Stomach (tissue), 9 donors: Measurements from ENCODE around the gene GLT8D2. TPM values are rescaled to one million over a fixed set of nuclear protein-coding genes. Genes with fewer than 3 reads are reported as not detected.

ENCODE experiments used
- DNase-seq, 2 donors: peaks; one replicate each; pipeline versions ENCODE4 v3.0.0 to v3.0.0-alpha.2; 2013 to 2019
- H3K27ac ChIP-seq, 5 donors: fragments of 200-600 bp in 4 of 5; sonication (generic) in 4 of 5; one replicate each; pipeline ENCODE4 v1.5.1; 2013 to 2019; ENCODE audit warnings: mild to moderate bottlenecking in 1 of 5, moderate library complexity in 1 of 5
- H3K27me3 ChIP-seq, 3 donors: fragments of 200-600 bp; sonication (generic); one replicate each; pipeline ENCODE4 v1.5.1; 2017 to 2019; ENCODE audit warnings: mixed run types in 1 of 3
- H3K36me3 ChIP-seq, 4 donors: fragments of 200-600 bp; sonication (generic); 1 replicate in 3 of 4; 2 replicates in 1 of 4; pipeline ENCODE4 v1.5.1; 2016 to 2019
- H3K4me1 ChIP-seq, 4 donors: fragments of 200-600 bp; sonication (generic); one replicate each; pipeline ENCODE4 v1.5.1; 2016 to 2019
- H3K4me3 ChIP-seq, 4 donors: fragments of 200-600 bp; sonication (generic) in 3 of 4; one replicate each; pipeline ENCODE4 v1.5.1; 2016 to 2019; ENCODE audit warnings: mild to moderate bottlenecking in 1 of 4
- H3K9me3 ChIP-seq, 4 donors: fragments of 200-600 bp; sonication (generic); one replicate each; pipeline ENCODE4 v1.5.1; 2016 to 2019
- CTCF ChIP-seq, 7 experiments: fragments of 450-650 bp in 4 of 7; fragments of 200-600 bp in 3 of 7; sonication (generic) in 3 of 7; IDR thresholded peaks; one replicate each; pipeline ENCODE4 v1.5.1; 2016 to 2019; ENCODE audit warnings: antibody characterized with exemption in 7 of 7, control low read depth in 2 of 7, mild to moderate bottlenecking in 1 of 7
- EP300 ChIP-seq: sonication (generic); formaldehyde crosslinking; IDR thresholded peaks from one replicate; pipeline ENCODE4 v1.6.1; 2017; ENCODE audit warnings: antibody characterized with exemption
- POLR2A ChIP-seq, 4 donors: fragments of 450-650 bp; IDR thresholded peaks; one replicate each; pipeline ENCODE4 v1.6.1; 2016; ENCODE audit warnings: antibody characterized with exemption in 4 of 4, control low read depth in 2 of 4, mild to moderate bottlenecking in 1 of 4, moderate library complexity in 1 of 4
- POLR2AphosphoS5 ChIP-seq, 3 donors: sonication (generic); formaldehyde crosslinking; IDR thresholded peaks; one replicate each; pipeline ENCODE4 v1.6.1; 2016; ENCODE audit warnings: antibody characterized with exemption in 3 of 3
- WGBS, 5 donors: extraction: QIAGEN DNeasy Blood & Tissue Kit in 3 of 5; methylation state at CpG; one replicate each; pipeline versions ENCODE4 v1.1.5 to v1.1.7; 2013 to 2018; 5-methylcytosine and 5-hydroxymethylcytosine counted together
- intact Hi-C: fragments of 100-400 bp; cut with DNase I; formaldehyde crosslinking; loops from one replicate; pipeline ENCODE4 v1.15.1; 2023; ENCODE audit warnings: low total_unique reads
- polyA plus RNA-seq, 3 donors: library from polyadenylated mRNA; stranded (reverse); fragments of 200-250 nt; gene quantifications; one replicate each; pipeline ENCODE4 v1.2.3, GENCODE V29; 2013
- total RNA-seq, 5 donors: library from RNA; depleted of rRNA; stranded (reverse); fragments of >200 nt; gene quantifications; one replicate each; pipeline versions ENCODE4 v1.1.0 to v1.2.3, GENCODE V29; 2014 to 2016
- donor health status: healthy with polysubstance abuse.
- donor health status: Bipolar disorder and iron deficiency.
- donor health status: healthy.

GLT8D2 gene
- total and polyA plus RNA-seq, 8 donors: 3.0 to 27.5 (median 7.5) TPM

GRCh38 chr12:103996595-103996994, 53.4 kb downstream of the GLT8D2 start:
- Histone ChIP-seq H3K27me3 (no peaks in the 10 kb centered on the region), H3K36me3 (peaks cover 0 to 3% (median 0%) of the 10 kb centered on the region in 4 donors), H3K27ac (no peak overlapping the region), H3K4me3 (no peak overlapping the region), H3K4me1 (no peaks in the 10 kb centered on the region), H3K9me3 (no peaks in the 10 kb centered on the region)
- WGBS, 5 donors: 40 to 93% (median 88%) methylated on average over 1 to 5 of the region's 5 CpGs
- no peak for TF ChIP-seq EP300
- DNase-seq: no peak
- intact Hi-C loops: no loop called here

GRCh38 chr12:103994235-103994634, 55.8 kb downstream of the GLT8D2 start:
- peaks cover 3 to 22% (median 11%) of the 10 kb centered on the region in 4 donors for H3K36me3 ChIP-seq
- no peaks in the 10 kb centered on the region for H3K4me1 ChIP-seq
- intact Hi-C loops: no loop called here
- no peak overlapping the region for H3K4me3 ChIP-seq
- 82 to 90% (median 88%) methylated on average over 4 of the region's 4 CpGs for WGBS, 5 donors
- no peak for DNase-seq
- H3K27me3 ChIP-seq: no peaks in the 10 kb centered on the region
- no peak overlapping the region for H3K27ac ChIP-seq
- TF ChIP-seq CTCF (IDR thresholded peaks at IDR 0.05): no peak
- no peak for TF ChIP-seq EP300
- TF ChIP-seq POLR2A (IDR thresholded peaks at IDR 0.05): no peak
- TF ChIP-seq POLR2AphosphoS5 (IDR thresholded peaks at IDR 0.05): no peak
- H3K9me3 ChIP-seq: no peaks in the 10 kb centered on the region

GRCh38 chr12:103986829-103987228, 63.2 kb downstream of the GLT8D2 start:
- TF ChIP-seq CTCF (IDR thresholded peaks at IDR 0.05): no peak
- TF ChIP-seq POLR2AphosphoS5 (IDR thresholded peaks at IDR 0.05): no peak
- no peak for TF ChIP-seq POLR2A (IDR thresholded peaks at IDR 0.05)
- no peak for TF ChIP-seq EP300
- Histone ChIP-seq H3K4me3 (no peak overlapping the region), H3K36me3 (peaks cover 55 to 83% (median 75%) of the 10 kb centered on the region in 4 donors), H3K4me1 (no peaks in the 10 kb centered on the region), H3K27ac (no peak overlapping the region), H3K27me3 (no peaks in the 10 kb centered on the region), H3K9me3 (no peaks in the 10 kb centered on the region)
- intact Hi-C loops: no loop called here
- 66 to 97% (median 86%) methylated on average over 2 of the region's 2 CpGs for WGBS, 5 donors
- no peak for DNase-seq

GRCh38 chr12:103978384-103978982, 71.5 kb downstream of the GLT8D2 start:
- no peak overlapping the region for H3K27ac ChIP-seq
- peaks cover 0 to 13% (median 4%) of the 10 kb centered on the region in 4 donors for H3K4me1 ChIP-seq
- no peak overlapping the region for H3K4me3 ChIP-seq
- TF ChIP-seq POLR2A (IDR thresholded peaks at IDR 0.05): no peak
- no peak for TF ChIP-seq EP300
- TF ChIP-seq POLR2AphosphoS5 (IDR thresholded peaks at IDR 0.05): no peak
- TF ChIP-seq CTCF (IDR thresholded peaks at IDR 0.05): no peak
- peaks cover 40 to 89% (median 68%) of the 10 kb centered on the region in 4 donors for H3K36me3 ChIP-seq
- no peak for DNase-seq
- no peaks in the 10 kb centered on the region for H3K27me3 ChIP-seq
- WGBS, 5 donors: 85 to 96% (median 93%) methylated on average over 4 of the region's 4 CpGs
- intact Hi-C loops: no loop called here
- H3K9me3 ChIP-seq: no peaks in the 10 kb centered on the region

- 74 to 97% (median 83%) methylated on average over 2 of the region's 2 CpGs for WGBS, 5 donors
- Histone ChIP-seq H3K4me3 (no peak overlapping the region), H3K9me3 (no peaks in the 10 kb centered on the region), H3K27ac (no peak overlapping the region), H3K27me3 (no peaks in the 10 kb centered on the region), H3K36me3 (peaks cover 14 to 63% (median 39%) of the 10 kb centered on the region in 4 donors), H3K4me1 (peaks cover 0 to 33% (median 19%) of the 10 kb centered on the region in 4 donors)
- intact Hi-C loops: no loop called here
- DNase-seq: no peak
- TF ChIP-seq CTCF (IDR thresholded peaks at IDR 0.05) (no peak), POLR2A (IDR thresholded peaks at IDR 0.05) (no peak), EP300 (no peak), POLR2AphosphoS5 (IDR thresholded peaks at IDR 0.05) (no peak)
Observed at GRCh38 chr12:103975368-103975767, 74.6 kb downstream of the GLT8D2 start.
